Neutrophil (primary cell): Measurements from ENCODE around the gene FBXO2.

Experiments
- H3K27ac ChIP-seq: fragments of 200-600 bp; sonication (generic); 2 replicates; pipeline ENCODE4 v1.5.1; 2016; ENCODE audit warnings: mild to moderate bottlenecking, moderate library complexity
- H3K27me3 ChIP-seq: fragments of 200-600 bp; sonication (generic); 2 replicates; pipeline ENCODE4 v1.6.0; 2016; ENCODE audit warnings: mild to moderate bottlenecking
- H3K36me3 ChIP-seq: fragments of 200-600 bp; sonication (generic); 2 replicates; pipeline ENCODE4 v1.5.1; 2017
- H3K4me1 ChIP-seq, 2 experiments: fragments of 200-600 bp in 1 of 2; sonication (generic) in 1 of 2; 1 replicate in 1 of 2; 2 replicates in 1 of 2; pipeline versions ENCODE4 v1.5.1 to v1.6.1; 2013 to 2016; ENCODE audit warnings: low read depth in 1 of 2, low read length in 1 of 2, mild to moderate bottlenecking in 1 of 2, moderate library complexity in 1 of 2; ENCODE audit not compliant: control insufficient read depth in 1 of 2, insufficient read depth in 1 of 2
- H3K4me3 ChIP-seq, 2 experiments: fragments of 200-600 bp in 1 of 2; sonication (generic) in 1 of 2; 1 replicate in 1 of 2; 2 replicates in 1 of 2; pipeline ENCODE4 v1.5.1; 2013 to 2016; ENCODE audit warnings: low read depth in 1 of 2, low read length in 1 of 2, mild to moderate bottlenecking in 1 of 2, moderate library complexity in 1 of 2
- H3K9me3 ChIP-seq: fragments of 200-600 bp; sonication (generic); 2 replicates; pipeline ENCODE4 v1.5.1; 2016
- CTCF ChIP-seq: fragments of 200-600 bp; sonication (generic); IDR thresholded peaks from 2 replicates; pipeline ENCODE4 v1.5.1; 2016; ENCODE audit warnings: antibody characterized with exemption

FBXO2 gene

DNA sequence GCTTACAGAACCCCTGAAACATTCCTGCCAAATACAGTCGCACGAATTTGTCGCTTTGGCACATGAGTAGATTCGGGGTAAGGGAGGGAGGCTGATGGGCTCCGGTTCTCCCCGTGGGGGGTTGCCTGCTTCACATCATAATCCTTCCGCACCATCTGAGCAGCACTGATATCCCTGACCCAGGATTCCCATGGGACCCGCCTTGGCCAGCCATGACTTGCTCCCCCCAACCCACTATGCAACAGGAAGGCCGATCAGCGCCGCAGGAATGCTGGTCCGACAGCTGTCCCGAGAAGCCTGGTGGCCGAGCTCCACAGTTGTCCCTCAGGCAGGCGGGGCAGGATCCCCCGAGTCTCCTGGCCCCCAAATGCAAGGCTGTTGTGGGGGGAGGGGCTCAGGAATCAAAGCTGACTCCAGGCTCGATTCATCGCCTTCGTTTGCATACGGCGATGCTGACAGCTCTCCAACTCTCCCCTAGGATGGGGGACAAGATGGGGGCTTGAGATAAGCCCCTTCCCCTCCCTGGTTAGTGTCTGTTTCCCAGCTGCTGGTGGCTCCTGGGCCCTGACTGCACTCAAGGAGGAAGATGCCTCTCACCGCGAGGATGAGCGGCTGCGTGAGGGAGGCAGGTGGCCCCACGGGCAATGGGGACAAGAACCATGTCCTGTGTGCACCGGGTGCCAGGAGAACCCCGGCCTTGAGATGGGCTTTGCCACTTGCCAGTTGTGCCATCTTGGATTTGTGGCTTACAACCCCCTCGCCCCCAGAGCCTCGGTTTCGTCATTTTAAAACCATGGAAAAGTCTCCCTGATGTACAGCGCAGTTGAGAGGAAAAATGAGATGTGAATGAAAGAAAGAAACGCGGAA, 46.6 kb upstream of the FBXO2 start:
- Histone ChIP-seq H3K9me3 (no peaks in the 10 kb centered on the region), H3K4me1 (no peaks in the 10 kb centered on the region), H3K27ac (no peak overlapping the region), H3K36me3 (no peaks in the 10 kb centered on the region), H3K27me3 (peaks cover 89% of the 10 kb centered on the region), H3K4me3 (no peak overlapping the region)
- no peak for TF ChIP-seq CTCF

DNA sequence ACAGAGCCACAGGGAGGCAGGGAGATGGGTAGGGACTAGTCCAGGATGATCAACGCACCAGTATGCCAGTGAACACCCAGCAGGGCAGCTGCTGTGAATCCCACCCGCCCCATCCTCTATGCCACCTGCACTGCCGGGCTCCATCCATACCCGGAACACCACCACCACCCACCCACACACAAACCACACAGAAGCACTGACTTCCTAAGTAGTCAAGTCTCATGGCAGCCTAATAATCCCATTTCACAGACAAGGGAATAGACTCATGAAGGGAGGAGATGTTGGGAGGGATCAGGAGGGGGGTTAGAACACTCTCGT, 43.6 kb upstream of the FBXO2 start:
- Histone ChIP-seq H3K27me3 (peaks cover 84% of the 10 kb centered on the region), H3K27ac (no peak overlapping the region), H3K36me3 (no peaks in the 10 kb centered on the region), H3K9me3 (no peaks in the 10 kb centered on the region), H3K4me1 (no peaks in the 10 kb centered on the region), H3K4me3 (no peak overlapping the region)
- TF ChIP-seq CTCF: no peak

- TF ChIP-seq CTCF: no peak
- Histone ChIP-seq H3K36me3 (no peaks in the 10 kb centered on the region), H3K27ac (no peak overlapping the region), H3K4me3 (no peak overlapping the region), H3K9me3 (no peaks in the 10 kb centered on the region), H3K4me1 (no peaks in the 10 kb centered on the region), H3K27me3 (peaks cover 84% of the 10 kb centered on the region)
Measured at GRCh38 chr1:11697188-11697892, 43.1 kb upstream of the FBXO2 start.

- H3K9me3 ChIP-seq: no peaks in the 10 kb centered on the region
- no peak overlapping the region for H3K27ac ChIP-seq
- peaks cover 84% of the 10 kb centered on the region for H3K27me3 ChIP-seq
- no peak for TF ChIP-seq CTCF
- H3K36me3 ChIP-seq: no peaks in the 10 kb centered on the region
- H3K4me3 ChIP-seq: no peak overlapping the region
- peaks cover 0 to 10% of the 10 kb centered on the region in 2 experiments for H3K4me1 ChIP-seq
Measured at GRCh38 chr1:11695861-11696260, 41.6 kb upstream of the FBXO2 start.

DNA sequence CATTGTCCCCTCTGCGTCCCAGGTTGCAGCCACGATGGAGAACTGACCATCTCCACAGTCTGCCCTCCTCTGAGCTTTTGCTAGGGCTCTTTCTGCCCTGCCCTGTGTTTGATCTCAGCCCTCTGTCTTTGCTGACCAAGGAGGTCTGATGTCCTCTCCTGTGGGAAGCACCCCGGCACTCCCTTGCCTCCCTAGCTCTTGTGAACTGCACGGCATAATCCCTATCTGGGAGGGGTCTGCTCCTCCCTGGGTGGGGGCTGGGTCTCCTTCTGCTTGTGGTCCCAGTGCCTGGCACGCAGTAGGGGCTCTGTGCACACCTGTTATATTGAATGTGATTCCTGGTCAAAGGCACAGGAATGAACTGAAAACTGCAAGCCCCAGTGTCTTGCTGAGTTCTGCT, 39.7 kb upstream of the FBXO2 start:
- H3K4me1 ChIP-seq: peaks cover 0 to 15% of the 10 kb centered on the region in 2 experiments
- H3K27me3 ChIP-seq: peaks cover 84% of the 10 kb centered on the region
- no peak overlapping the region for H3K27ac ChIP-seq
- H3K36me3 ChIP-seq: no peaks in the 10 kb centered on the region
- TF ChIP-seq CTCF: no peak
- H3K4me3 ChIP-seq: no peak overlapping the region
- no peaks in the 10 kb centered on the region for H3K9me3 ChIP-seq
